GM18505 (cell line): ENCODE results near the gene PHKG2.
A peak's percentile ranks its signal among the peaks of the same experiment; 100 is the strongest.
"Not testable (repeated sequence)": the region's sequence is repeated elsewhere in the genome, so short reads cannot be mapped to it uniquely, and the experiment has no call there.

Experiments used
- ATAC-seq: cut with Tn5 transposase; IDR thresholded peaks from one replicate; pipeline ENCODE4 v1.9.1; 2021; ENCODE audit not compliant: unreplicated experiment
- POLR2A ChIP-seq: IDR thresholded peaks from 4 replicates; pipeline ENCODE4 v1.6.1; 2011; ENCODE audit warnings: borderline replicate concordance; ENCODE audit not compliant: insufficient read depth, insufficient read length; ENCODE audit errors: extremely low read depth

The PHKG2 gene, protein sequence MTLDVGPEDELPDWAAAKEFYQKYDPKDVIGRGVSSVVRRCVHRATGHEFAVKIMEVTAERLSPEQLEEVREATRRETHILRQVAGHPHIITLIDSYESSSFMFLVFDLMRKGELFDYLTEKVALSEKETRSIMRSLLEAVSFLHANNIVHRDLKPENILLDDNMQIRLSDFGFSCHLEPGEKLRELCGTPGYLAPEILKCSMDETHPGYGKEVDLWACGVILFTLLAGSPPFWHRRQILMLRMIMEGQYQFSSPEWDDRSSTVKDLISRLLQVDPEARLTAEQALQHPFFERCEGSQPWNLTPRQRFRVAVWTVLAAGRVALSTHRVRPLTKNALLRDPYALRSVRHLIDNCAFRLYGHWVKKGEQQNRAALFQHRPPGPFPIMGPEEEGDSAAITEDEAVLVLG

DNA sequence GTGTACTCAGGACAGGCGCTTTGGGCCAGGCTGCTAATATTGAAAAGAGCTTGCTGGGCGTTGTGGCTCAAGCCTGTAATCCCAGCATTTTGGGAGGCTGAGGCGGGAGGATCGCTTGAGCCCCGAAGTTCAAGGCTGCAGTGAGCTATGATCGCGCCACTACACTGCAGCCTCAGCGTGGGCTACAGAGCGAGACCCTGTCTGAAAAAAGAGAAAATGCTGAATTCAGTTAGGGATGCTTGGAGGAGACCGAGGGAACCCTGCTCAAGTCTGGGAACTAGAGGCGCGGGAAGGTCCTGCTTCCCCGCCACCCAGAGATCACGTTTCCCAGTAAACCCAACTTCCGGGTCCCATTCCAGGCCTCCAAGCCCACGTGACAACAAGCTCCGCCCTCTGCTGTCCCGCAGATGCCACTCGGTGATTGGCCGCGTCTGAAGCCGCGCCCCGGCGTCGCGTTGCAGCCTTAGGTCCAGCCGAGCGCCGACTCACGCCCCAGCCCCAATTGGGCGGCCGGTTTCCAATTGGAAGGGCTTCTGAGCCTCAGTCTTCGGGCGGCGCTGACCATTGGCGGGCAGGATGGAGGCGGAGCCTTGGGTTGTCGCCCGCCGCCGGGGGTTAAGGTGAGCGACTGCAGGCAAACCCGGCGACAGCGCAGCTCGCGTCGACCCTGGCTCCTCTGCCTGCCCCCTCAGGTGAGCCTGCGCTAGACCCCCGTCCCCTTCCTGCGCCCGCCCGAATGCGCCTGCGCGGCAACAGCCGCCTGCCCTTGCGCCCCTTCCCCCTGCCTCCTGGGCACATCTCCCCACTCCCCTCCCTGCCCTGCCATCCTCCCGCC lies at the start of gene PHKG2:
Gene PHKG2 (plus strand): TSS at position 627 of the 835 bp plus-strand sequence. CDS start 396 bp downstream, outside the sequence.
- ATAC-seq: peak; percentile 95
- TF ChIP-seq POLR2A: peak; percentile 93

DNA sequence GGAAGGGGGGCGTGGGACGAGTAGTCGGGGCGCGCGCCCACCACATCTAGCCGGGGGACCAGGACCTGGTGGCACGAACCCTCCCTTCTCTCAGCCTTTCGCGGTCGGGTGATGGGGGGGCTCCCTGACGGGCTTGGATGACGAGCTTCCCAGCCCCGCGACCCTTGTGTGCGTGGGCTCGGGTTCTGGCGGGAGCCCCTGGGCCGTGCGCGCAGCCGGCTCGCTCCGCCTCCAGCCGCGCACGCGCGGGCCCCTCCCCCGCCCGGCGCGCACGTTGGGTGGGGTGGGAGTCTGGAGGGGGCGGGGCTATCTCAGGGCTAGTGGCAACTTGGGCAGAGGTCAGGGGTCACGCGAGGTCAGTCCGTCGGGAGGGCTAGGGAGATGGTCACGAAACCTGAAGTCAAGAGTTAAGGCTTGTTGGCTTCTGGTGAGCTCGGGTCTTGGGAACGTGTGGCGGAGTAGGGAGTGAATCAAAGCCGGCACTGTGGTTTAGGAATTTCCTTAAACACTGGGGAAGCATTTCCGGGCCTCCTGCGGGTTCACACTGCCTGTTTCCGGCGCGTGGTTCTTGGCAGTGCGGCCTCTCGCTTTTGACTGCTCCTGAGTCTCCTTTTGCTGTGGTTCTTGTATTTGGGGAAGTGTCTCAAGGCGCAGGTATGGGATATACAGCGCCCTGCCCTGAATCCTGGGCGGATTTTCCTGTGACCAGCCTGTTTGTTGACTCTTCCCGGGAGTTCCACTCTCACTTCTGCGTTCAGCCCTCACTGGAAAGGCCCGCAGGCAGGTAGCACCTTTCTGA lies 49.2 kb upstream of the PHKG2 start, which contains the start of gene SRCAP:
Gene SRCAP (plus strand): TSS at position 356 of the 799 bp plus-strand sequence. CDS start 1,654 bp downstream, outside the sequence.
- ATAC-seq: peak; percentile 25
- TF ChIP-seq POLR2A: peak; percentile 78

DNA sequence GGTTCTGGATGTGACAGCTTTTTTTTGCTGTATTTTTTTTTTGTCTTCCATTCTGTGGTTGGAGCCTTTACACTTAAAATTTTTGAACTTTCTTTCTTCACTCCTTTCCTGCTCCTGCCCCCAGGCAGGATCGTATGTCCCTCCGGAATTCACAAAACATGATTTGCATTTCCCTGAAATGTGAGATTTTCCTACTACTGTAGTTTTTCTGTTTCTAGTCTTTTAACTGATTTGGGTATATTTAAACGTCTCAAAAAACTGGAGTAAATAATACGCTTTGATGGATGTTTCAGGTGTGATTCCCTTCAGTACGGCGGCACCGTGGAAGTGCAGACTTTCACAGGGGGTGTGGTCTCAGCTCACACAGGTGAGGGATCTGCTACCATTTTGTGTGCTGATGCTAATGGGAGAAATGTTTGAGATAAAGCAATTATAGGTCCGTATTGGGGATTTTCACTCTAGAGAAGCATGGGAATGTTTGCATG lies 48.6 kb upstream of the PHKG2 start:
- ATAC-seq: no peak
- TF ChIP-seq POLR2A: no peak

DNA sequence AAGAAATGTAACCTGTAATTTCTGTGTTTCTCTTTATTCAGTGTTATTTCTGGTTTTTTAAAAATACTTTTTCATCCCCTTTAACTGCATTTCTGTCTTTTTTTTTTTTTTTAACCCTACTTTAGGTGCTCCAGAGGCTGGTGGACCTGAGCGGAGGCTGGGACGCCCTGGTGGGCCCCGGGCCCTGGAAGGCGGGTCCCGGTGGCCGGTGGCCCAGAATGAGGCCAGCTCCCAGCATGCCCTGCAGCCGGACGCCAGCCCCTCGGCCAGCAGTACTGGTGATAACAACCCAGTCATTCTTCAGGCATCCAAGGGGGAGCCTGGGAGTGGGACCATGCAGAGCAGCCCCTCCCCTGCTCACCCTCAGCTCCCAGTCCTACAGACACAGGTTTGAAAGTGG lies 47.7 kb upstream of the PHKG2 start:
- no peak for TF ChIP-seq POLR2A
- ATAC-seq: no peak

DNA sequence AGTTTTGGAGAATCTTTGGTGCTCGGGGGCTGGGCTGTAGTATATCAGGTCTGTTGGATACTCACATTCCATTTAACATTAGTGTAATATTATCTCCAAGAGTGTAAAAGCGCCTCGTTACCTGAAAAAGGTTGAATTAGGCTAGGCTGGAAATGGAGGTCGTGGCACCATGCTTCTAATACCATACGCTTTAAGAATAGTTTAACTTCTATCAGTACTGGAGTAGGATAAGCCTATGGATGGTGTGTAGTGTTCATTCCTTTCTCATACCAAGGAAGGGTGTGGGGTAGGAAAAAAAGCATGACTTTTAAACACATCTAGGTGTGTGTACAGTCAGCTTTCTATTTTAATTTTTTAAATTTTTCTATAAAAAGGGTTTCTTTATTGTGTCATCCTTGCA lies 47.3 kb upstream of the PHKG2 start:
- ATAC-seq: no peak
- TF ChIP-seq POLR2A: no peak

DNA sequence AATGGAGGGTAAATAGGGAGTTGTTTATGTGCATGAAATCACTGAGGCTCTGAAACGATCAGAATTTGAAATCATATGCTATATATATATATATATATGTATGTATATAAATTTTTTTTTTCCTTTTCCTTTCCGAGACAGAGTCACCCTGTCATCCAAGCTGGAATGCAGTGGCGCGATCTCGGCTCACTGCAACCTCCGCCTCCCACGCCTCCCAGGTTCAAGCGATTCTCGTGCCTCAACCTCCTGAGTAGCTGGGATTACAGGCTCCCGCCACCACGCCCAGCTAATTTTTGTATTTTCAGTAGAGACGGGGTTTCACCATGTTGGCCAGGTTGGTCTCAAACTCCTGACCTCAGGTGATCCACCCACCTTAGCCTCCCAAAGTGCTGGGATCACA lies 45.2 kb upstream of the PHKG2 start:
- not testable (repeated sequence) for ATAC-seq

DNA sequence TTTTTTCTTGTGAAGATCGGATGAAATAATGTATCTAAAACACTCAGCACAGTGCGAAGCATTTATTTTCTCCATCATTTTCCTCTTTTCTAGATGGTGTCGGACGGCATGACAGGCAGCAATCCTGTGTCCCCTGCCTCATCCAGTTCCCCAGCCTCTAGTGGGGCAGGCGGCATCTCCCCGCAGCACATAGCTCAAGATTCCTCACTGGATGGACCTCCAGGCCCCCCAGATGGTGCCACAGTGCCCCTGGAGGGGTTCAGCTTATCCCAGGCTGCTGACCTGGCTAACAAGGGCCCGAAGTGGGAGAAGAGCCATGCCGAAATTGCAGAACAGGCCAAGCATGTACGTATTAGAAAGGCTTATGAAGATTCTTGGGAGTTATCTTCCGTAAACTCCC lies 44.3 kb upstream of the PHKG2 start:
- no peak for ATAC-seq

DNA sequence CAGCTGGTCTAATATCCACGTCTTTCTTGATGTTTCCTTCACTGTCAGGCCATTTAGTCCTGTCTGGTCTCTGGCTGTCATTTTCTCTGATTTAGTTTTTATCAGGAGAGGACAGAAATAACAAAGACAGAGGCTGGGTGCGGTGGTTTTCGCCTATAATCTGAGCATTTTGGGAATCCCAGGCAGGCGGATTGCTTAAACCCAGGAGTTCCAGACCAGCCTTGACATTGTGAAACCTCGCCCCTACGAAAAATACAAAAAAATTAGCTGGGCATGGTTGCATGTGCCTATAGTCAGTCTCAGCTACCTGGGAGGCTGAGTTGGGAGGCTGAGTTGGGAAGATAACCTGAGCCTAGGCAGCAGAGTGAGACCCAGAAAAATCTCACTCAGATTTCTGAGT lies 42.2 kb upstream of the PHKG2 start:
- ATAC-seq: no peak
- TF ChIP-seq POLR2A: no peak

More for the DNA sequence above, 44.3 kb upstream of the PHKG2 start:
- no peak for TF ChIP-seq POLR2A

DNA sequence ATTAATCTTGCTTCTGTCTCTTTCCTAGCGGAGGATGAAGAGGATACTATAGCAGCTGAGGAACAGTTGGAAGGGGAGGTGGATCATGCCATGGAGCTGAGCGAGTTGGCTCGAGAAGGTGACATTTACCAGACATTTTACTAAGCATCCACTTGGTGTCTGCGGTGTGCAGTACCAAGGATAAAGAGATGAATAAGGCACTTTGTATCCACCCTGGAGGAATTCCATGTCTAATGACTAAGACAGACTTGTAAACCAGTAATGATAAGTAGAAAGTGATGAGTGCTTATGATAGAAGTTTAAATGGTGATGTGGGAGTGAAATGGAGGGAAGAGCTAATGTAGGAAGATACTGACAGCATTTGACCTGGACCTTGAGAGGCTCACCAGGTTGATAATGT lies 37.3 kb upstream of the PHKG2 start:
- ATAC-seq: no peak
- TF ChIP-seq POLR2A: no peak

DNA sequence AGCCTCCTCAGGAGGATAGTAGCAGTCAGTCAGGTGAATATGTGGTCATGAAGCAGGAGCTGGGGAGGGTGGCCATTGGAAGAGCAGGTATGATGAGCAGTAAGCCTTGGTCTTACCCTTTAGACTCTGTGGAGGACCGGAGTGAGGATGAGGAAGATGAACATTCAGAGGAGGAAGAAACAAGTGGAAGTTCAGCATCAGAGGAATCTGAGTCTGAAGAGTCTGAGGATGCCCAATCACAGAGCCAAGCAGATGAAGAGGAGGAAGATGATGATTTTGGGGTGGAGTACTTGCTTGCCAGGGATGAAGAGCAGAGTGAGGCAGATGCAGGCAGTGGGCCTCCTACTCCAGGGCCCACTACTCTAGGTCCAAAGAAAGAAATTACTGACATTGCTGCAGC lies 36.5 kb upstream of the PHKG2 start:
- ATAC-seq: no peak
- no peak for TF ChIP-seq POLR2A

DNA sequence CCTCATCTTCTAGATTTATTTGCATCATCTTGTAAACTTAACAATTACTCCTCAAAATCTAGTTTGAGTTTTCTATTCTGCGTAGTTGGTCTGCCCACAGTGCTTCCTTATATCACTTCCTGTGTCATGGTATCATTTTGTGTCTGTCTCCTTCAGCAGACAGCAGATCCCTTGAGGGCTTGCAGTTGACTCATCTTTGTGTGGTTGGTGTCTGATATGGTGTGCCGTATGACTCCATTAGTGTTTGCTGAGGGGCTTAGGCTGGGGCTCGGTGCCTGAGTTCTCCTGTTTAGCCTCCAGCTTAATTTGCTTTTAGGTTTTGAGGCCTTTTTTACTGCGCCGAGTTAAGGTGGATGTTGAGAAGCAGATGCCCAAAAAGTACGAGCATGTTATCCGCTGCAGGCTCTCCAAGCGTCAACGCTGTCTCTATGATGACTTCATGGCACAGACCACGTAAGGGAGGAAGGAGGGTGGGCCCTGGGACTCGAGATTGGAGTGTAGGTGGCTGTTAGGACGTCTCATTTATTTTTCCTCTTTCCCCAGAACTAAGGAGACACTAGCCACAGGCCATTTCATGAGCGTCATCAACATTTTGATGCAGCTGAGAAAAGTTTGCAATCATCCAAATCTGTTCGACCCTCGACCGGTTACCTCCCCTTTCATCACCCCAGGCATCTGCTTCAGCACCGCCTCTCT lies 32.3 kb upstream of the PHKG2 start:
- no peak for ATAC-seq
- TF ChIP-seq POLR2A: no peak

DNA sequence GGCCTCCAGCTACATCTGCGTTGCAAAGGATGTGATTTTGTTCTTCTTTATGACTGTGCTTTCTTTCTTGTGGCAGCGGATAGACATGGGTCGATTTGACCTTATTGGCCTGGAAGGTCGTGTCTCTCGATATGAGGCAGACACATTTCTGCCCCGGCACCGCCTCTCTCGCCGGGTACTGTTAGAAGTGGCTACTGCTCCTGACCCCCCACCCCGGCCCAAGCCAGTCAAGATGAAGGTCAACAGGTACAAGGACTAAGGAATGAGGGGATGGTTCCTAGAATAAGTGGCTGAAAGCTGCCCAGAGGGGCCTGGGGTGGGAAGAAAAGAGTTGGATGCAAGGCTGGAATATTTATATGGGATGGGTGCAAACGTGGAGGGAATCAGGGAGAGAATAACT lies 28.1 kb upstream of the PHKG2 start:
- no peak for TF ChIP-seq POLR2A
- ATAC-seq: no peak
